ENCODE data around the gene PHF14.

- TF ChIP-seq, protein P1, sequence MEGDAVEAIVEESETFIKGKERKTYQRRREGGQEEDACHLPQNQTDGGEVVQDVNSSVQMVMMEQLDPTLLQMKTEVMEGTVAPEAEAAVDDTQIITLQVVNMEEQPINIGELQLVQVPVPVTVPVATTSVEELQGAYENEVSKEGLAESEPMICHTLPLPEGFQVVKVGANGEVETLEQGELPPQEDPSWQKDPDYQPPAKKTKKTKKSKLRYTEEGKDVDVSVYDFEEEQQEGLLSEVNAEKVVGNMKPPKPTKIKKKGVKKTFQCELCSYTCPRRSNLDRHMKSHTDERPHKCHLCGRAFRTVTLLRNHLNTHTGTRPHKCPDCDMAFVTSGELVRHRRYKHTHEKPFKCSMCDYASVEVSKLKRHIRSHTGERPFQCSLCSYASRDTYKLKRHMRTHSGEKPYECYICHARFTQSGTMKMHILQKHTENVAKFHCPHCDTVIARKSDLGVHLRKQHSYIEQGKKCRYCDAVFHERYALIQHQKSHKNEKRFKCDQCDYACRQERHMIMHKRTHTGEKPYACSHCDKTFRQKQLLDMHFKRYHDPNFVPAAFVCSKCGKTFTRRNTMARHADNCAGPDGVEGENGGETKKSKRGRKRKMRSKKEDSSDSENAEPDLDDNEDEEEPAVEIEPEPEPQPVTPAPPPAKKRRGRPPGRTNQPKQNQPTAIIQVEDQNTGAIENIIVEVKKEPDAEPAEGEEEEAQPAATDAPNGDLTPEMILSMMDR (IDR thresholded peaks at IDR 0.05 in 8 of 11, conservative IDR thresholded peaks at IDR 0.05 in 3 of 11) = no peak
- TF ChIP-seq POLR2A (IDR thresholded peaks at IDR 0.05) = no peak
Observed at GRCh38 chr7:11083214-11083568, 109.5 kb downstream of the PHF14 start.

Measured in spleen (tissue), 7 donors.